Endothelial cell of umbilical vein (primary cell): ENCODE measurements around the gene INCENP.

Experiments
- EZH2 ChIP-seq: IDR thresholded peaks from 2 replicates; pipeline ENCODE4 v1.6.1; 2012; ENCODE audit warnings: borderline replicate concordance, low read depth, mild to moderate bottlenecking, moderate library complexity, low read length, inconsistent platforms; ENCODE audit not compliant: severe bottlenecking
- FOS ChIP-seq: IDR thresholded peaks from 2 replicates; pipeline ENCODE4 v1.6.1; 2011; ENCODE audit warnings: mild to moderate bottlenecking, low read length, moderate library complexity, borderline replicate concordance; ENCODE audit not compliant: insufficient read depth
- JUN ChIP-seq: IDR thresholded peaks from 2 replicates; pipeline ENCODE4 v1.6.1; 2011; ENCODE audit warnings: borderline replicate concordance, low read depth; ENCODE audit not compliant: insufficient read length, insufficient read depth
- POLR2A ChIP-seq: IDR thresholded peaks from 2 replicates; pipeline ENCODE4 v1.6.1; 2012; ENCODE audit warnings: low read depth, mild to moderate bottlenecking, control low read depth, low read length
- POLR2AphosphoS5 ChIP-seq: IDR thresholded peaks from 2 replicates; pipeline ENCODE4 v1.6.1; 2012; ENCODE audit warnings: low read depth, mild to moderate bottlenecking, control low read depth, low read length, moderate library complexity; ENCODE audit not compliant: insufficient read depth
- TF ChIP-seq, protein P1 (sequence below), 2 donors: IDR thresholded peaks; 1 replicate in 1 of 2; 2 replicates in 1 of 2; pipeline ENCODE4 v1.5.1; 2011; ENCODE audit warnings: low read length in 2 of 2, mild to moderate bottlenecking in 2 of 2, moderate library complexity in 2 of 2, control low read depth in 1 of 2, inconsistent platforms in 1 of 2, low read depth in 1 of 2; ENCODE audit not compliant: insufficient read depth in 1 of 2; ENCODE audit errors: extremely low read depth in 1 of 2
- TF ChIP-seq, protein P2 (sequence below): IDR thresholded peaks from 2 replicates; pipeline ENCODE4 v1.6.1; 2011; ENCODE audit not compliant: insufficient read depth, insufficient read length

DNA sequence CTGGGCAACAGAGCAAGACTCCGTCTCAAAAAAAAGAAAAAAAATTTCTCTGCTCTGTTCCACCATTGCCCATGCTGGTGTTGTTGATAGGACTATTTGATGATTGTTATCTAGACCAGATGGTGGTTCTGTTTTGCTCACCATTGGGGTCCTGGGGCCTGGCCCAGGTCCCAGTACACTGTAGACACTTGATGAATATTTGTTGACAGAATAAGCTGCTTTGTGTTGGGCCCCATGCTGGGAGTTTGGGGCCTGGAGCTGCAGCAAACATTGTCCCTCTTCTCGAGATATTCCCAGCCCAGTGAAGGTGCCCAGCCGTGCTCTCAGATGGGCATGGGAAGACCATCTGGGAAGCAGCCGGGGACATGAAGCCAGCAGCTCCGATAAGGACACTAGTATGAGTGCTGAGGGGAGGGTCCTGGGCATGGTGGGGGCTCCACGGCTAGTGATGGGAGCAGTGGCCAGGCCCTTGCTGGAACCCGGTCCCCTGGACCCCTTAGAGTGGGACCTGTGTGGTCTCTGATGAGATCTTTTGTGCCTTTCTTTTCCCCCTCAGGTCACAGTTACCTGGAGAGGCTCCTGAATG is 13.6 kb downstream of the INCENP start:
- TF ChIP-seq EZH2 = no peak
- TF ChIP-seq, protein P1, sequence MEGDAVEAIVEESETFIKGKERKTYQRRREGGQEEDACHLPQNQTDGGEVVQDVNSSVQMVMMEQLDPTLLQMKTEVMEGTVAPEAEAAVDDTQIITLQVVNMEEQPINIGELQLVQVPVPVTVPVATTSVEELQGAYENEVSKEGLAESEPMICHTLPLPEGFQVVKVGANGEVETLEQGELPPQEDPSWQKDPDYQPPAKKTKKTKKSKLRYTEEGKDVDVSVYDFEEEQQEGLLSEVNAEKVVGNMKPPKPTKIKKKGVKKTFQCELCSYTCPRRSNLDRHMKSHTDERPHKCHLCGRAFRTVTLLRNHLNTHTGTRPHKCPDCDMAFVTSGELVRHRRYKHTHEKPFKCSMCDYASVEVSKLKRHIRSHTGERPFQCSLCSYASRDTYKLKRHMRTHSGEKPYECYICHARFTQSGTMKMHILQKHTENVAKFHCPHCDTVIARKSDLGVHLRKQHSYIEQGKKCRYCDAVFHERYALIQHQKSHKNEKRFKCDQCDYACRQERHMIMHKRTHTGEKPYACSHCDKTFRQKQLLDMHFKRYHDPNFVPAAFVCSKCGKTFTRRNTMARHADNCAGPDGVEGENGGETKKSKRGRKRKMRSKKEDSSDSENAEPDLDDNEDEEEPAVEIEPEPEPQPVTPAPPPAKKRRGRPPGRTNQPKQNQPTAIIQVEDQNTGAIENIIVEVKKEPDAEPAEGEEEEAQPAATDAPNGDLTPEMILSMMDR (IDR thresholded peaks at IDR 0.05; ENCODE audit: extremely low read depth in 1 of 2, insufficient read depth in 1 of 2, low read depth in 1 of 2, low read length in 2 of 2) = no peak
- TF ChIP-seq POLR2A = no peak
- TF ChIP-seq, protein P2, sequence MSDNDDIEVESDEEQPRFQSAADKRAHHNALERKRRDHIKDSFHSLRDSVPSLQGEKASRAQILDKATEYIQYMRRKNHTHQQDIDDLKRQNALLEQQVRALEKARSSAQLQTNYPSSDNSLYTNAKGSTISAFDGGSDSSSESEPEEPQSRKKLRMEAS = no peak
- no peak for TF ChIP-seq POLR2AphosphoS5
- no peak for TF ChIP-seq FOS
- TF ChIP-seq JUN = no peak
